Activated gamma-delta T cell treated with anti-CD3 and anti-CD28 coated beads, Interleukin-2, amount 50 U/mL, for 16 hours (primary cell): ENCODE results near the gene STK11IP.

Experiments used
- DNase-seq: peaks from one replicate; pipeline ENCODE4 v3.0.0-alpha.2; 2020; ENCODE audit warnings: low read depth

Gene STK11IP

GRCh38 chr2:219563271-219563928 is 34.3 kb upstream of the STK11IP start:
- no peak for DNase-seq

- no peak for DNase-seq
Measured at GRCh38 chr2:219565130-219566080, 32.3 kb upstream of the STK11IP start.

GRCh38 chr2:219566640-219567039 is 31.0 kb upstream of the STK11IP start:
- DNase-seq = no peak

GRCh38 chr2:219567131-219567530 is 30.5 kb upstream of the STK11IP start:
- DNase-seq = no peak

- no peak for DNase-seq
Measured at GRCh38 chr2:219567791-219568361, 29.8 kb upstream of the STK11IP start.

GRCh38 chr2:219569041-219569440 is 28.6 kb upstream of the STK11IP start:
- DNase-seq = no peak

GRCh38 chr2:219569635-219570034 is 28.0 kb upstream of the STK11IP start:
- DNase-seq = no peak

GRCh38 chr2:219570194-219570923 is 27.3 kb upstream of the STK11IP start:
- no peak for DNase-seq

GRCh38 chr2:219570924-219571310 is 26.7 kb upstream of the STK11IP start:
- no peak for DNase-seq

- DNase-seq = no peak
Measured at GRCh38 chr2:219571311-219572236, 26.1 kb upstream of the STK11IP start, which contains the start of gene OBSL1. Gene OBSL1, minus strand, starts transcription at chr2:219571539. Its CDS starts 307 bp downstream, at chr2:219571232.

- no peak for DNase-seq
Measured at GRCh38 chr2:219572237-219573001, 25.2 kb upstream of the STK11IP start, which contains the start of gene INHA. Gene INHA, plus strand, starts transcription at chr2:219572310. Its CDS starts 65 bp downstream, at chr2:219572375.

- no peak for DNase-seq
Measured at GRCh38 chr2:219573166-219573565, 24.5 kb upstream of the STK11IP start.

GRCh38 chr2:219574484-219575311 is 23.0 kb upstream of the STK11IP start:
- no peak for DNase-seq

GRCh38 chr2:219575566-219576504 is 21.8 kb upstream of the STK11IP start:
- DNase-seq = no peak

GRCh38 chr2:219576505-219577388 is 20.9 kb upstream of the STK11IP start:
- DNase-seq = no peak

- no peak for DNase-seq
Measured at GRCh38 chr2:219578811-219579613, 18.6 kb upstream of the STK11IP start.
